GM12878 (cell line): ENCODE measurements around the gene NUDT14.

Experiments used
- BACH1 ChIP-seq: fragments of 450-650 bp; IDR thresholded peaks from 2 replicates; pipeline ENCODE4 v1.6.1; 2017; ENCODE audit warnings: mild to moderate bottlenecking, borderline replicate concordance
- BHLHE40 ChIP-seq, 2 experiments: fragments of 450-650 bp in 1 of 2; IDR thresholded peaks; 2 replicates each; pipeline ENCODE4 v1.6.1; 2011 to 2017; ENCODE audit warnings: low read depth in 2 of 2, borderline replicate concordance in 1 of 2, improper control_type of control experiment in 1 of 2, low read length in 1 of 2, mild to moderate bottlenecking in 1 of 2
- MXI1 ChIP-seq: fragments of 150-350 bp; IDR thresholded peaks from 2 replicates; pipeline ENCODE4 v1.6.1; 2011; ENCODE audit warnings: low read depth, mild to moderate bottlenecking, inconsistent platforms, low read length, improper control_type of control experiment
- MYC ChIP-seq: IDR thresholded peaks from 2 replicates; pipeline ENCODE4 v1.6.1; 2011; ENCODE audit warnings: mild to moderate bottlenecking, low read length, moderate library complexity, inconsistent platforms; ENCODE audit not compliant: insufficient read depth, insufficient replicate concordance, insufficient read length, severe bottlenecking
- POLR2A ChIP-seq: IDR thresholded peaks from 2 replicates; pipeline ENCODE4 v1.6.1; 2011; ENCODE audit warnings: low read depth, mild to moderate bottlenecking, low read length
- POLR2AphosphoS5 ChIP-seq: IDR thresholded peaks from 2 replicates; pipeline ENCODE4 v1.6.1; 2011; ENCODE audit warnings: mild to moderate bottlenecking, low read length, inconsistent platforms
- RELA ChIP-seq: fragments of 450-650 bp; IDR thresholded peaks from 2 replicates; pipeline ENCODE4 v1.8.0; 2014; ENCODE audit warnings: borderline replicate concordance; ENCODE audit not compliant: partially characterized antibody
- SPI1 ChIP-seq: IDR thresholded peaks from 2 replicates; pipeline ENCODE4 v1.6.1; 2011; ENCODE audit warnings: low read depth, mild to moderate bottlenecking, low read length, moderate library complexity, borderline replicate concordance; ENCODE audit not compliant: insufficient read depth
- SREBF1 ChIP-seq: IDR thresholded peaks from 2 replicates; pipeline ENCODE4 v1.6.1; 2012; ENCODE audit warnings: mild to moderate bottlenecking, low read length
- TF ChIP-seq, protein P1 (sequence below), 3 experiments: IDR thresholded peaks in 2 of 3; conservative IDR thresholded peaks in 1 of 3; 2 replicates each; pipeline ENCODE4 v1.5.1; 2011; ENCODE audit warnings: low read depth in 3 of 3, low read length in 3 of 3, mild to moderate bottlenecking in 3 of 3, control low read depth in 2 of 3, moderate library complexity in 2 of 3, inconsistent platforms in 1 of 3, mixed read lengths in 1 of 3; ENCODE audit not compliant: control insufficient read depth in 2 of 3, insufficient read depth in 1 of 3; ENCODE audit errors: extremely low read depth in 1 of 3
- TF ChIP-seq, protein P2 (sequence below): IDR thresholded peaks from 2 replicates; pipeline ENCODE4 v1.6.1; 2012; ENCODE audit warnings: low read depth, low read length, improper control_type of control experiment
- TF ChIP-seq, protein P3 (sequence below): IDR thresholded peaks from 2 replicates; pipeline ENCODE4 v1.6.1; 2011; ENCODE audit warnings: low read depth, low read length, improper control_type of control experiment, borderline replicate concordance
- TF ChIP-seq, protein P4 (sequence below): fragments of 450-650 bp; IDR thresholded peaks from 2 replicates; pipeline ENCODE4 v1.6.1; 2014; ENCODE audit warnings: mild to moderate bottlenecking

DNA sequence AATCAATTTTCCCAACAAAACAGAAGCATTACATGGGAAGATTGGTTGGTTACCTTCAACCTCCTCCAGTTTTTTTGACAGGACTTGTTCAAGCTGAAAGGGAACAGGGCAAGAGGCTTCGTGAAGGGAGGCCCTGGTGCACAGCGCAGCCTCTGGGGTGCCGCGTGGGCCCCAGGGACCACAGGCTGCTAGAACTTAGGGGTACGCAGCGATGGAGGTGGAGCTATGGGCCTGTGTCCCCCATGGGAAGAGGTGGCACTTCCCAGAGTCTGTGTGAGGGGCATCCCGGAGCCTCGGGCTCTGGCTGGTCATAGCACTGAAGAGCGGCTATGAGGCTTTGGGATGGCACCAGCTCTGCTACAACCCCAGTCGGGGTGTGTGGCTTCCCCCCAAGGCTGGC lies 45.1 kb upstream of the NUDT14 start:
- TF ChIP-seq MYC (no peak), RELA (no peak), POLR2AphosphoS5 (no peak), MXI1 (no peak), POLR2A (no peak), BACH1 (no peak), SREBF1 (no peak), SPI1 (no peak), BHLHE40 (IDR thresholded peaks at IDR 0.05; ENCODE audit: borderline replicate concordance in 1 of 2, low read depth in 2 of 2, low read length in 1 of 2) (no peak)
- TF ChIP-seq, protein P1, sequence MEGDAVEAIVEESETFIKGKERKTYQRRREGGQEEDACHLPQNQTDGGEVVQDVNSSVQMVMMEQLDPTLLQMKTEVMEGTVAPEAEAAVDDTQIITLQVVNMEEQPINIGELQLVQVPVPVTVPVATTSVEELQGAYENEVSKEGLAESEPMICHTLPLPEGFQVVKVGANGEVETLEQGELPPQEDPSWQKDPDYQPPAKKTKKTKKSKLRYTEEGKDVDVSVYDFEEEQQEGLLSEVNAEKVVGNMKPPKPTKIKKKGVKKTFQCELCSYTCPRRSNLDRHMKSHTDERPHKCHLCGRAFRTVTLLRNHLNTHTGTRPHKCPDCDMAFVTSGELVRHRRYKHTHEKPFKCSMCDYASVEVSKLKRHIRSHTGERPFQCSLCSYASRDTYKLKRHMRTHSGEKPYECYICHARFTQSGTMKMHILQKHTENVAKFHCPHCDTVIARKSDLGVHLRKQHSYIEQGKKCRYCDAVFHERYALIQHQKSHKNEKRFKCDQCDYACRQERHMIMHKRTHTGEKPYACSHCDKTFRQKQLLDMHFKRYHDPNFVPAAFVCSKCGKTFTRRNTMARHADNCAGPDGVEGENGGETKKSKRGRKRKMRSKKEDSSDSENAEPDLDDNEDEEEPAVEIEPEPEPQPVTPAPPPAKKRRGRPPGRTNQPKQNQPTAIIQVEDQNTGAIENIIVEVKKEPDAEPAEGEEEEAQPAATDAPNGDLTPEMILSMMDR (IDR thresholded peaks at IDR 0.05 in 2 of 3, conservative IDR thresholded peaks at IDR 0.05 in 1 of 3; ENCODE audit: control insufficient read depth in 2 of 3, extremely low read depth in 1 of 3, insufficient read depth in 1 of 3, low read depth in 3 of 3, low read length in 3 of 3): no peak
- TF ChIP-seq, protein P2, sequence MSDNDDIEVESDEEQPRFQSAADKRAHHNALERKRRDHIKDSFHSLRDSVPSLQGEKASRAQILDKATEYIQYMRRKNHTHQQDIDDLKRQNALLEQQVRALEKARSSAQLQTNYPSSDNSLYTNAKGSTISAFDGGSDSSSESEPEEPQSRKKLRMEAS: no peak
- TF ChIP-seq, protein P3, sequence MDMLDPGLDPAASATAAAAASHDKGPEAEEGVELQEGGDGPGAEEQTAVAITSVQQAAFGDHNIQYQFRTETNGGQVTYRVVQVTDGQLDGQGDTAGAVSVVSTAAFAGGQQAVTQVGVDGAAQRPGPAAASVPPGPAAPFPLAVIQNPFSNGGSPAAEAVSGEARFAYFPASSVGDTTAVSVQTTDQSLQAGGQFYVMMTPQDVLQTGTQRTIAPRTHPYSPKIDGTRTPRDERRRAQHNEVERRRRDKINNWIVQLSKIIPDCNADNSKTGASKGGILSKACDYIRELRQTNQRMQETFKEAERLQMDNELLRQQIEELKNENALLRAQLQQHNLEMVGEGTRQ: no peak
- TF ChIP-seq, protein P4, sequence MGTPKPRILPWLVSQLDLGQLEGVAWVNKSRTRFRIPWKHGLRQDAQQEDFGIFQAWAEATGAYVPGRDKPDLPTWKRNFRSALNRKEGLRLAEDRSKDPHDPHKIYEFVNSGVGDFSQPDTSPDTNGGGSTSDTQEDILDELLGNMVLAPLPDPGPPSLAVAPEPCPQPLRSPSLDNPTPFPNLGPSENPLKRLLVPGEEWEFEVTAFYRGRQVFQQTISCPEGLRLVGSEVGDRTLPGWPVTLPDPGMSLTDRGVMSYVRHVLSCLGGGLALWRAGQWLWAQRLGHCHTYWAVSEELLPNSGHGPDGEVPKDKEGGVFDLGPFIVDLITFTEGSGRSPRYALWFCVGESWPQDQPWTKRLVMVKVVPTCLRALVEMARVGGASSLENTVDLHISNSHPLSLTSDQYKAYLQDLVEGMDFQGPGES: no peak
